IMR-90 (cell line): ENCODE results near the gene ALK. TPM values are rescaled to one million over a fixed set of nuclear protein-coding genes. Genes with fewer than 3 reads are reported as not detected.

Experiments used
- ATAC-seq: fragments of 200-7000 bp; cut with Tn5 transposase; 2 replicates; pipeline ENCODE4 v1.9.1; 2020; ENCODE audit warnings: low read depth, mild to moderate bottlenecking, moderate library complexity
- BruUV-seq: library from RNA; stranded (reverse); fragments of 400-500 nt; replicated peaks from 2 replicates; lab custom pipeline; 2021; lab: Mats Ljungman, UMichigan
- CTCF ChIA-PET: fragments of 300-600 bp; formaldehyde crosslinking; extraction: SDS; loops from one replicate; lab custom pipeline; 2021; ENCODE audit warnings: antibody characterized with exemption; lab: Yijun Ruan, JAX
- POLR2A ChIA-PET: fragments of 300-600 bp; sonication (Branson Sonifier 250); formaldehyde crosslinking; loops from one replicate; lab custom pipeline; 2022; ENCODE audit warnings: antibody characterized with exemption; ENCODE audit not compliant: unreplicated experiment; lab: Charles Lee
- DNase-seq: peaks from one replicate; pipeline ENCODE4 v3.0.0; 2013
- H2AFZ ChIP-seq: replicated peaks from 2 replicates; pipeline ENCODE3; 2013; ENCODE audit warnings: low read length, mild to moderate bottlenecking; ENCODE audit not compliant: poor library complexity
- H2AK5ac ChIP-seq: 2 replicates; pipeline ENCODE4 v1.6.1; 2013; ENCODE audit warnings: low read depth, low read length, inconsistent platforms
- H2AK9ac ChIP-seq: replicated peaks from 2 replicates; pipeline ENCODE3; 2013; ENCODE audit warnings: mild to moderate bottlenecking, low read depth, low read length, moderate library complexity; ENCODE audit not compliant: poor library complexity
- H2BK120ac ChIP-seq: 2 replicates; pipeline ENCODE4 v1.6.1; 2013; ENCODE audit warnings: low read depth, low read length, inconsistent platforms
- H2BK15ac ChIP-seq: 3 replicates; pipeline ENCODE4 v1.6.1; 2013; ENCODE audit warnings: low read depth, low read length, inconsistent platforms
- H2BK20ac ChIP-seq: 2 replicates; pipeline ENCODE4 v1.6.1; 2013; ENCODE audit warnings: low read depth, mild to moderate bottlenecking, inconsistent platforms, low read length, moderate library complexity
- H2BK5ac ChIP-seq: 2 replicates; pipeline ENCODE4 v1.6.1; 2013; ENCODE audit warnings: mild to moderate bottlenecking, low read depth, low read length, inconsistent platforms; ENCODE audit not compliant: poor library complexity, severe bottlenecking
- H3K14ac ChIP-seq: replicated peaks from 2 replicates; pipeline ENCODE4 v1.6.1; 2013; ENCODE audit warnings: low read depth, low read length, inconsistent platforms
- H3K18ac ChIP-seq: 2 replicates; pipeline ENCODE4 v1.6.1; 2013; ENCODE audit warnings: low read depth, low read length, control low read depth
- H3K23ac ChIP-seq: 2 replicates; pipeline ENCODE4 v1.6.1; 2013; ENCODE audit warnings: low read depth, low read length, inconsistent platforms
- H3K27ac ChIP-seq: 2 replicates; pipeline ENCODE4 v1.5.1; 2013; ENCODE audit warnings: mild to moderate bottlenecking, control low read depth, low read length; ENCODE audit not compliant: insufficient read depth
- H3K27me3 ChIP-seq: 2 replicates; pipeline ENCODE4 v1.6.1; 2013; ENCODE audit warnings: low read length; ENCODE audit not compliant: control insufficient read depth, insufficient read depth
- H3K36me3 ChIP-seq: 2 replicates; pipeline ENCODE4 v1.6.1; 2013; ENCODE audit warnings: low read length, mixed read lengths; ENCODE audit not compliant: control insufficient read depth, insufficient read depth
- H3K4ac ChIP-seq: 2 replicates; pipeline ENCODE4 v1.6.1; 2013; ENCODE audit warnings: low read depth, low read length, inconsistent platforms
- H3K4me1 ChIP-seq: 2 replicates; pipeline ENCODE4 v1.6.1; 2013; ENCODE audit warnings: low read length, mixed read lengths; ENCODE audit not compliant: control insufficient read depth, insufficient read depth
- H3K4me2 ChIP-seq: 2 replicates; pipeline ENCODE4 v1.6.1; 2013; ENCODE audit warnings: low read depth, mild to moderate bottlenecking, control low read depth, low read length, moderate library complexity
- H3K4me3 ChIP-seq: 2 replicates; pipeline ENCODE4 v1.5.1; 2013; ENCODE audit warnings: low read depth, mild to moderate bottlenecking, control low read depth, low read length, moderate library complexity; ENCODE audit not compliant: insufficient read depth
- H3K56ac ChIP-seq: 2 replicates; pipeline ENCODE4 v1.6.1; 2013; ENCODE audit warnings: low read length, inconsistent platforms; ENCODE audit not compliant: insufficient read depth; ENCODE audit errors: extremely low read depth
- H3K79me1 ChIP-seq, 2 experiments: 2 replicates each; pipeline ENCODE4 v1.6.1; 2013; ENCODE audit warnings: low read length in 2 of 2, inconsistent platforms in 1 of 2, low read depth in 1 of 2
- H3K9ac ChIP-seq: 2 replicates; pipeline ENCODE4 v1.6.1; 2013; ENCODE audit warnings: low read depth, low read length, control low read depth
- H3K9me1 ChIP-seq: 2 replicates; pipeline ENCODE4 v1.6.1; 2013; ENCODE audit warnings: low read length, inconsistent platforms; ENCODE audit not compliant: insufficient read depth
- H3K9me3 ChIP-seq: 2 replicates; pipeline ENCODE4 v1.6.1; 2013; ENCODE audit warnings: low read length; ENCODE audit not compliant: control insufficient read depth, insufficient read depth
- H4K20me1 ChIP-seq: 2 replicates; pipeline ENCODE4 v1.6.1; 2013; ENCODE audit warnings: low read length, inconsistent platforms; ENCODE audit not compliant: insufficient read depth
- H4K5ac ChIP-seq: 2 replicates; pipeline ENCODE4 v1.6.1; 2013; ENCODE audit warnings: mild to moderate bottlenecking, low read depth, low read length, control low read depth
- H4K8ac ChIP-seq, 2 experiments: 2 replicates each; pipeline ENCODE4 v1.6.1; 2013; ENCODE audit warnings: low read depth in 2 of 2, low read length in 2 of 2, control low read depth in 1 of 2, inconsistent platforms in 1 of 2
- H4K91ac ChIP-seq: 2 replicates; pipeline ENCODE4 v1.6.1; 2013; ENCODE audit warnings: low read depth, low read length, inconsistent platforms; ENCODE audit not compliant: insufficient read depth
- CEBPB ChIP-seq: IDR thresholded peaks from 2 replicates; pipeline ENCODE4 v1.6.1; 2012; ENCODE audit warnings: low read depth, low read length, improper control_type of control experiment
- MXI1 ChIP-seq: IDR thresholded peaks from 2 replicates; pipeline ENCODE4 v1.6.1; 2012; ENCODE audit warnings: low read depth, mild to moderate bottlenecking, low read length, moderate library complexity, borderline replicate concordance
- WGBS, 2 experiments: methylation state at CpG; one replicate each; pipeline versions ENCODE4 v1.1.5 to v1.1.7; 2013; ENCODE audit warnings: missing lambda C conversion rate in 2 of 2; ENCODE audit not compliant: insufficient read length in 1 of 2; ENCODE audit errors: extremely low coverage in 2 of 2; 5-methylcytosine and 5-hydroxymethylcytosine counted together
- dilution Hi-C: fragments of 300-500 bp; cut with HindIII; formaldehyde crosslinking; loops from one replicate; pipeline ENCODE4 v1.14.3; 2018; ENCODE audit warnings: low sequenced_read_pairs; ENCODE audit not compliant: unreplicated experiment
- in situ Hi-C: fragments of 300-500 bp; cut with MboI; formaldehyde crosslinking; loops from 3 replicates; pipeline ENCODE4 v1.14.3; 2019; ENCODE audit warnings: low sequenced_read_pairs, inconsistent platforms, mixed read lengths
- intact Hi-C: fragments of 100-400 bp; cut with micrococcal nuclease; formaldehyde crosslinking; loops from 2 replicates; pipeline ENCODE4 v1.10.0; 2022
- polyA plus RNA-seq, 3 experiments: library from polyadenylated mRNA; depleted of rRNA; stranded (reverse); fragments of >200 nt; gene quantifications; 2 replicates each; pipeline ENCODE4 v1.2.3, GENCODE V29; 2012; ENCODE audit warnings: low replicate concordance in 1 of 3
- total RNA-seq: library from RNA; depleted of rRNA; stranded (reverse); fragments of >200 nt; gene quantifications from 2 replicates; pipeline ENCODE4 v1.2.3, GENCODE V29; 2012

The ALK gene
- total and polyA plus RNA-seq, 2 of the 4 experiments (the other 2 are of a cell fraction), result not detected

GRCh38 chr2:29519338-29519925 lies 402.0 kb downstream of the ALK start:
- peak overlapping the region; percentile 92 for H3K18ac ChIP-seq
- H3K27ac ChIP-seq, result peak overlapping the region; percentile 56
- intact Hi-C loops (loop anchor here (5.0 kb wide), 1 partner anchor 57 kb away; no protein-coding TSS in a partner anchor), dilution Hi-C loops (no loop called here), in situ Hi-C loops (no loop called here)
- H3K9ac ChIP-seq, result no peak overlapping the region
- no CpG with 5 or more reads among the region's 3 CpGs for WGBS, 2 experiments
- no peaks in the 10 kb centered on the region for H3K27me3 ChIP-seq
- H3K4ac ChIP-seq, result peak overlapping the region; percentile 84
- no peaks in the 10 kb centered on the region for H3K79me1 ChIP-seq
- H4K5ac ChIP-seq, result peak overlapping the region; percentile 62; the same call in 1 of the 2 replicates
- peak overlapping the region; percentile 66 to 67 for H4K8ac ChIP-seq
- H3K14ac ChIP-seq, result peak overlapping the region; percentile 79
- no peak overlapping the region for H3K4me2 ChIP-seq
- no peaks in the 10 kb centered on the region for H4K20me1 ChIP-seq
- TF ChIP-seq MXI1 (no peak), CEBPB (peak; percentile 94)
- H2AFZ ChIP-seq, result no peak overlapping the region
- ChIA-PET POLR2A (no interaction called here), CTCF (no interaction called here)
- peak overlapping the region; percentile 81 for H4K91ac ChIP-seq
- peak overlapping the region; percentile 92 for H2BK5ac ChIP-seq
- H3K56ac ChIP-seq, result 0 out of 2 replicates have a peak overlapping the region, but pooled peaks have one; percentile 2
- H3K4me3 ChIP-seq, result no peak overlapping the region
- ATAC-seq (peak; percentile 7; the same call in 1 of the 2 replicates), DNase-seq (peak; percentile 84)
- H3K4me1 ChIP-seq, result peaks cover 30% of the 10 kb centered on the region
- no peak overlapping the region; the same call in 1 of the 2 replicates for H3K23ac ChIP-seq
- H3K36me3 ChIP-seq, result no peaks in the 10 kb centered on the region
- H3K9me1 ChIP-seq, result peaks cover 10% of the 10 kb centered on the region; the same call in 1 of the 2 replicates
- no TSS peak for BruUV-seq
- H3K9me3 ChIP-seq, result no peaks in the 10 kb centered on the region
- peak overlapping the region; percentile 90 for H2BK120ac ChIP-seq
- H2AK5ac ChIP-seq, result peak overlapping the region; percentile 82; the same call in 1 of the 2 replicates
- H2BK20ac ChIP-seq, result peak overlapping the region; percentile 91
- no peak overlapping the region for H2AK9ac ChIP-seq
- peak overlapping the region; percentile 71; the same call in 2 of the 3 replicates for H2BK15ac ChIP-seq
